Spleen (tissue), 7 donors: ENCODE data around the gene VSX2.

Experiments
- CTCF ChIP-seq, 11 experiments: fragments of 200-600 bp in 7 of 11; fragments of 450-650 bp in 4 of 11; sonication (generic) in 4 of 11; IDR thresholded peaks in 8 of 11; conservative IDR thresholded peaks in 3 of 11; 1 replicate in 7 of 11; 2 replicates in 4 of 11; pipeline versions ENCODE4 v1.4.0 to v1.8.0; 2016 to 2021; ENCODE audit warnings: antibody characterized with exemption in 11 of 11, inconsistent platforms in 4 of 11, mild to moderate bottlenecking in 1 of 11
- POLR2AphosphoS5 ChIP-seq, 3 donors: sonication (generic); formaldehyde crosslinking; IDR thresholded peaks; one replicate each; pipeline ENCODE4 v1.5.1; 2017; ENCODE audit warnings: antibody characterized with exemption in 3 of 3
- donor health status: DM: no; HTN: no; CAD: no; lungs with moderate emphysema.
- donor health status: DM: no; HTN: no; CAD: no.
- donor health status: DM: no; HTN: no; CAD: no.

GRCh38 chr14:74245292-74245691, 6.0 kb downstream of the VSX2 start:
- TF ChIP-seq CTCF (IDR thresholded peaks at IDR 0.05 in 8 of 11, conservative IDR thresholded peaks at IDR 0.05 in 3 of 11) = no peak
- no peak for TF ChIP-seq POLR2AphosphoS5 (IDR thresholded peaks at IDR 0.05)
